DOHH2 (cell line): Measurements from ENCODE around the gene ATAD3B.

Source experiments
- H3F3A ChIP-seq: fragments of 200-600 bp; sonication (generic), shearing (Covaris generic); 2 replicates; pipeline ENCODE4 v1.6.0; 2016; ENCODE audit warnings: antibody characterized with exemption, mild to moderate bottlenecking; ENCODE audit not compliant: control insufficient read depth, insufficient read depth
- H3K27ac ChIP-seq: fragments of 200-600 bp; sonication (generic); 2 replicates; pipeline ENCODE4 v1.5.1; 2014; ENCODE audit warnings: low read depth, mild to moderate bottlenecking, low read length, moderate library complexity
- H3K27me3 ChIP-seq: fragments of 200-600 bp; sonication (generic); 2 replicates; pipeline ENCODE4 v1.6.1; 2014; ENCODE audit warnings: mild to moderate bottlenecking, low read length, mixed read lengths; ENCODE audit not compliant: control insufficient read depth
- H3K36me3 ChIP-seq: fragments of 200-600 bp; sonication (generic); 2 replicates; pipeline ENCODE4 v1.6.1; 2014; ENCODE audit warnings: mild to moderate bottlenecking, low read length, moderate library complexity, mixed read lengths; ENCODE audit not compliant: control insufficient read depth
- H3K4me1 ChIP-seq: fragments of 200-600 bp; sonication (generic); 2 replicates; pipeline ENCODE4 v1.6.1; 2014; ENCODE audit warnings: mild to moderate bottlenecking, low read length, mixed read lengths; ENCODE audit not compliant: control insufficient read depth
- H3K4me2 ChIP-seq: fragments of 200-600 bp; sonication (generic); 2 replicates; pipeline ENCODE4 v1.6.0; 2014; ENCODE audit warnings: mild to moderate bottlenecking, low read length, moderate library complexity
- H3K4me3 ChIP-seq: fragments of 200-600 bp; sonication (generic); 2 replicates; pipeline ENCODE4 v1.5.1; 2014; ENCODE audit warnings: mild to moderate bottlenecking, low read length, mixed read lengths
- H3K79me2 ChIP-seq: fragments of 200-600 bp; sonication (generic); 2 replicates; pipeline ENCODE4 v1.6.1; 2014; ENCODE audit warnings: mild to moderate bottlenecking, low read length, mixed read lengths; ENCODE audit not compliant: control insufficient read depth
- H3K9me2 ChIP-seq: fragments of 200-600 bp; sonication (generic); replicated peaks from 2 replicates; pipeline ENCODE4 v1.6.1; 2014; ENCODE audit warnings: mild to moderate bottlenecking, low read length, mixed read lengths; ENCODE audit not compliant: control insufficient read depth
- H3K9me3 ChIP-seq: fragments of 200-600 bp; sonication (generic); 2 replicates; pipeline ENCODE4 v1.6.1; 2014; ENCODE audit warnings: antibody characterized with exemption, low read length, mixed read lengths; ENCODE audit not compliant: control insufficient read depth, insufficient read depth
- H4K20me1 ChIP-seq: fragments of 200-600 bp; sonication (generic); 2 replicates; pipeline ENCODE4 v1.6.0; 2014; ENCODE audit warnings: low read depth, mild to moderate bottlenecking, antibody characterized with exemption, low read length, moderate library complexity; ENCODE audit not compliant: control insufficient read depth, insufficient read depth
- CTCF ChIP-seq: fragments of 200-600 bp; sonication (generic); IDR thresholded peaks from one replicate; pipeline ENCODE4 v1.5.1; 2014; ENCODE audit warnings: antibody characterized with exemption, mild to moderate bottlenecking, low read depth, low read length; ENCODE audit not compliant: poor library complexity, severe bottlenecking
- EZH2phosphoT487 ChIP-seq: fragments of 200-600 bp; sonication (generic); IDR thresholded peaks from 2 replicates; pipeline ENCODE4 v1.6.1; 2017; ENCODE audit warnings: borderline replicate concordance, mild to moderate bottlenecking, antibody characterized with exemption, low read length, moderate library complexity, mixed read lengths

Gene ATAD3B

GRCh38 chr1:1434131-1434823 lies 37.3 kb upstream of the ATAD3B start:
- Histone ChIP-seq H3F3A (no peaks in the 10 kb centered on the region), H3K4me2 (no peak overlapping the region), H3K27ac (no peak overlapping the region), H3K4me1 (0 out of 2 replicates have a peak, but pooled peaks cover 5% of the 10 kb centered on the region), H4K20me1 (no peaks in the 10 kb centered on the region), H3K79me2 (no peaks in the 10 kb centered on the region), H3K9me3 (no peaks in the 10 kb centered on the region), H3K36me3 (no peaks in the 10 kb centered on the region), H3K4me3 (no peak overlapping the region), H3K9me2 (no peaks in the 10 kb centered on the region), H3K27me3 (peaks cover 40% of the 10 kb centered on the region)
- TF ChIP-seq CTCF (no peak), EZH2phosphoT487 (no peak)

DNA sequence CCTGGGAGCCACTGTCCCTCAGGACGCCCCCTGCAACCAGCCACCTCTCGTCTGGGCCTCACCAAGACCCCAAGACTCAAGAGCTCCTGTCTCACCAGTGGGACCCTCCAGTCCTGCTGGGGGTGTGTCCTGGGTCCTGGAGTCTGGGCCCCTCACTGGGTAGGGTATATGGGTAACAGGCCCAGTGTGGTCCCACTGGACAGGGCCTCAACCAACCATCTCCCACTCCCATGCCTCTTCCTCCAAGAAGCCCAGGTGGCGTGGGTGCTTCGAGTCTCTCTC lies 36.8 kb upstream of the ATAD3B start:
- Histone ChIP-seq H3K9me3 (no peaks in the 10 kb centered on the region), H3K4me2 (no peak overlapping the region), H3K4me1 (0 out of 2 replicates have a peak, but pooled peaks cover 5% of the 10 kb centered on the region), H4K20me1 (no peaks in the 10 kb centered on the region), H3F3A (no peaks in the 10 kb centered on the region), H3K27me3 (peaks cover 36% of the 10 kb centered on the region), H3K9me2 (no peaks in the 10 kb centered on the region), H3K4me3 (no peak overlapping the region), H3K27ac (no peak overlapping the region), H3K79me2 (no peaks in the 10 kb centered on the region), H3K36me3 (no peaks in the 10 kb centered on the region)
- TF ChIP-seq EZH2phosphoT487 (no peak), CTCF (no peak)

- H3K4me1 ChIP-seq: 0 out of 2 replicates have a peak, but pooled peaks cover 5% of the 10 kb centered on the region
- no peak within 1 kb of the TSS for H3K27ac ChIP-seq
- H3K4me2 ChIP-seq: no peak within 1 kb of the TSS
These were observed 36.3 kb upstream of the ATAD3B start, which contains the start of gene VWA1 for GRCh38 chr1:1435106-1435903. VWA1 (plus strand) TSS chr1:1435690; CDS start chr1:1435749, 59 bp downstream.

More at GRCh38 chr1:1435106-1435903, 36.3 kb upstream of the ATAD3B start, which contains the start of gene VWA1:
- no peaks in the 10 kb centered on the region for H3K9me3 ChIP-seq
- TF ChIP-seq EZH2phosphoT487 (peak; percentile 73; the same call in 1 of the 2 replicates), CTCF (no peak)
- no peaks in the 10 kb centered on the region for H3F3A ChIP-seq
- no peaks in the 10 kb centered on the region for H3K36me3 ChIP-seq
- no peaks in the 10 kb centered on the region for H3K9me2 ChIP-seq
- peaks cover 32% of the 10 kb centered on the region for H3K27me3 ChIP-seq
- no peaks in the 10 kb centered on the region for H3K79me2 ChIP-seq
- no peak within 1 kb of the TSS for H3K4me3 ChIP-seq
- no peaks in the 10 kb centered on the region for H4K20me1 ChIP-seq
